Skeletal muscle satellite cell (primary cell): ENCODE measurements around the gene ACSL6. TPM values are rescaled to one million over a fixed set of nuclear protein-coding genes. Genes with fewer than 3 reads are reported as not detected.

Experiments used
- H3K27me3 ChIP-seq: 2 replicates; pipeline ENCODE4 v1.7.0; 2013; ENCODE audit warnings: low read length; ENCODE audit not compliant: control insufficient read depth, insufficient read depth
- H3K36me3 ChIP-seq: 2 replicates; pipeline ENCODE4 v1.7.0; 2013; ENCODE audit warnings: mild to moderate bottlenecking, control low read depth, low read length; ENCODE audit not compliant: insufficient read depth
- H3K4me1 ChIP-seq: 2 replicates; pipeline ENCODE4 v1.7.0; 2013; ENCODE audit warnings: low read length; ENCODE audit not compliant: control insufficient read depth, insufficient read depth
- H3K4me2 ChIP-seq: 2 replicates; pipeline ENCODE4 v1.7.0; 2013; ENCODE audit warnings: mild to moderate bottlenecking, low read length
- H3K4me3 ChIP-seq: 2 replicates; pipeline ENCODE4 v1.7.0; 2013; ENCODE audit warnings: low read length
- H3K9ac ChIP-seq: 2 replicates; pipeline ENCODE4 v1.7.0; 2013; ENCODE audit warnings: mild to moderate bottlenecking, low read depth, low read length, moderate library complexity
- H3K9me3 ChIP-seq: replicated peaks from 2 replicates; pipeline ENCODE4 v1.7.0; 2013; ENCODE audit warnings: mild to moderate bottlenecking, control low read depth, low read length
- total RNA-seq: library from RNA; depleted of rRNA; stranded (reverse); fragments of >200 nt; gene quantifications from 2 replicates; pipeline ENCODE4 v1.2.3, GENCODE V29; 2012; rRNA removed

The ACSL6 gene, protein sequence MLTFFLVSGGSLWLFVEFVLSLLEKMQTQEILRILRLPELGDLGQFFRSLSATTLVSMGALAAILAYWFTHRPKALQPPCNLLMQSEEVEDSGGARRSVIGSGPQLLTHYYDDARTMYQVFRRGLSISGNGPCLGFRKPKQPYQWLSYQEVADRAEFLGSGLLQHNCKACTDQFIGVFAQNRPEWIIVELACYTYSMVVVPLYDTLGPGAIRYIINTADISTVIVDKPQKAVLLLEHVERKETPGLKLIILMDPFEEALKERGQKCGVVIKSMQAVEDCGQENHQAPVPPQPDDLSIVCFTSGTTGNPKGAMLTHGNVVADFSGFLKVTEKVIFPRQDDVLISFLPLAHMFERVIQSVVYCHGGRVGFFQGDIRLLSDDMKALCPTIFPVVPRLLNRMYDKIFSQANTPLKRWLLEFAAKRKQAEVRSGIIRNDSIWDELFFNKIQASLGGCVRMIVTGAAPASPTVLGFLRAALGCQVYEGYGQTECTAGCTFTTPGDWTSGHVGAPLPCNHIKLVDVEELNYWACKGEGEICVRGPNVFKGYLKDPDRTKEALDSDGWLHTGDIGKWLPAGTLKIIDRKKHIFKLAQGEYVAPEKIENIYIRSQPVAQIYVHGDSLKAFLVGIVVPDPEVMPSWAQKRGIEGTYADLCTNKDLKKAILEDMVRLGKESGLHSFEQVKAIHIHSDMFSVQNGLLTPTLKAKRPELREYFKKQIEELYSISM
- not detected in 2 replicates for total RNA-seq

- Histone ChIP-seq H3K9ac (no peak within 1 kb of the TSS), H3K36me3 (no peaks in the 10 kb centered on the region), H3K27me3 (peaks cover 75% of the 10 kb centered on the region), H3K4me1 (no peaks in the 10 kb centered on the region), H3K4me3 (peak within 1 kb of the TSS; percentile 69), H3K4me2 (peak within 1 kb of the TSS; percentile 82), H3K9me3 (no peaks in the 10 kb centered on the region)
These were observed at the start of gene ACSL6 for GRCh38 chr5:132011622-132012343. Gene ACSL6 (minus strand): TSS chr5:132011658. CDS start chr5:132011553, 105 bp downstream.

DNA sequence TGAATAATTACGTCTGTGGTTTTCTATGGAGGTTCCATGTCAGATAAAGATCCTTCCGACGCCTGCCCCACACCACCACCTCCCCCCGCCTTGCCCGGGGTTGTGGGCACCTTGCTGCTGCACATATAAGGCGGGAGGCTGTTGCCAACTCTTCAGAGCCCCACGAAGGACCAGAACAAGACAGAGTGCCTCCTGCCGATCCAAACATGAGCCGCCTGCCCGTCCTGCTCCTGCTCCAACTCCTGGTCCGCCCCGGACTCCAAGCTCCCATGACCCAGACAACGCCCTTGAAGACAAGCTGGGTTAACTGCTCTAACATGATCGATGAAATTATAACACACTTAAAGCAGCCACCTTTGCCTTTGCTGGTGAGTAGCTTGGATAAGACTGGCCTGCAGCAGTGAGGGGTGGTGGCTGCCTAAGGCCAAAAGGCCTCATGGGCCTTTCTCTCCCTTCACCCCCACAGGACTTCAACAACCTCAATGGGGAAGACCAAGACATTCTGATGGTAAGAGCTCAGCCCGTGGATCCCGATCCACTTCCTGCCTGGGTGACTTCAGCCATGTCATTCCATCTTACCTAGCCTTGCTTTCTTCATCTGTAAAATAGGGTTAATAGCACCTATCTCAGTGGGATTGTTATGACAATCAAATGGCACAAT is 49.2 kb upstream of the ACSL6 start, which contains the start of gene IL3:
Gene IL3 (plus strand): TSS at position 155 of the 661 bp plus-strand sequence. CDS start 52 bp downstream, at position 207.
- Histone ChIP-seq H3K4me3 (no peak within 1 kb of the TSS), H3K36me3 (no peaks in the 10 kb centered on the region), H3K4me1 (peaks cover 4% of the 10 kb centered on the region), H3K9me3 (no peaks in the 10 kb centered on the region), H3K4me2 (no peak within 1 kb of the TSS), H3K27me3 (peaks cover 5% of the 10 kb centered on the region), H3K9ac (no peak within 1 kb of the TSS)

- H3K4me1 ChIP-seq, result peaks cover 2% of the 10 kb centered on the region
- H3K36me3 ChIP-seq, result no peaks in the 10 kb centered on the region
These were observed 48.4 kb upstream of the ACSL6 start for GRCh38 chr5:132059696-132060500.

GRCh38 chr5:132059043-132059695 is 47.7 kb upstream of the ACSL6 start:
- peaks cover 17% of the 10 kb centered on the region for H3K27me3 ChIP-seq
- H3K4me1 ChIP-seq, result no peaks in the 10 kb centered on the region
- no peaks in the 10 kb centered on the region for H3K36me3 ChIP-seq
- no peak overlapping the region for H3K9ac ChIP-seq
- no peak overlapping the region for H3K4me2 ChIP-seq
- no peak overlapping the region for H3K4me3 ChIP-seq
- no peaks in the 10 kb centered on the region for H3K9me3 ChIP-seq

More at GRCh38 chr5:132059696-132060500, 48.4 kb upstream of the ACSL6 start:
- H3K9me3 ChIP-seq, result no peaks in the 10 kb centered on the region
- no peak overlapping the region for H3K4me2 ChIP-seq
- no peak overlapping the region for H3K9ac ChIP-seq
- no peak overlapping the region for H3K4me3 ChIP-seq
- peaks cover 12% of the 10 kb centered on the region for H3K27me3 ChIP-seq

DNA sequence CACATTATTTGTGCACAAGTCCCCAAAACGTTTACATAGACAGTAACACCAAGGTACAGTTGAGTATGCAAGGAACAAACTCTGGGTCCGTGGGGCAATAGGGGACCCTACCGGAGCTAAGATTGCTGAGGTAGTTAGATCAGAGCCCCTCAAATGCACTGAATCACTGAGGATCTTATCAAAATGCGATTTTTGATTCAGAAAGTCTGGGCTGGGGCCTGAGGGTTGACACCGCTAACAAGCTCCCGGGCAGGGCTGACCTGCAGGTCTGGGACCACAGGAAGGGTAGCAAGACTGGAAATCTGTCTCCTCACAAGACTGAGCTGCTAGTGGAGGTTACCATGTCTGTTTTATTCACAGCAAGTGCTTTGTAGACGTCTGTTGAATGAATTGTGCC is 47.2 kb upstream of the ACSL6 start:
- Histone ChIP-seq H3K4me1 (no peaks in the 10 kb centered on the region), H3K9me3 (no peaks in the 10 kb centered on the region), H3K27me3 (peaks cover 21% of the 10 kb centered on the region), H3K4me3 (no peak overlapping the region), H3K9ac (no peak overlapping the region), H3K36me3 (no peaks in the 10 kb centered on the region), H3K4me2 (no peak overlapping the region)

GRCh38 chr5:132057498-132058255 is 46.2 kb upstream of the ACSL6 start:
- Histone ChIP-seq H3K4me3 (no peak overlapping the region), H3K9ac (no peak overlapping the region)

GRCh38 chr5:132056610-132057497 is 45.4 kb upstream of the ACSL6 start:
- no peak overlapping the region for H3K9ac ChIP-seq
- no peak overlapping the region for H3K4me2 ChIP-seq
- no peaks in the 10 kb centered on the region for H3K9me3 ChIP-seq
- no peaks in the 10 kb centered on the region for H3K36me3 ChIP-seq
- H3K4me1 ChIP-seq, result no peaks in the 10 kb centered on the region
- H3K27me3 ChIP-seq, result peaks cover 37% of the 10 kb centered on the region
- H3K4me3 ChIP-seq, result no peak overlapping the region

More at GRCh38 chr5:132057498-132058255, 46.2 kb upstream of the ACSL6 start:
- Histone ChIP-seq H3K4me2 (no peak overlapping the region), H3K27me3 (peaks cover 31% of the 10 kb centered on the region), H3K9me3 (no peaks in the 10 kb centered on the region), H3K36me3 (no peaks in the 10 kb centered on the region), H3K4me1 (no peaks in the 10 kb centered on the region)

DNA sequence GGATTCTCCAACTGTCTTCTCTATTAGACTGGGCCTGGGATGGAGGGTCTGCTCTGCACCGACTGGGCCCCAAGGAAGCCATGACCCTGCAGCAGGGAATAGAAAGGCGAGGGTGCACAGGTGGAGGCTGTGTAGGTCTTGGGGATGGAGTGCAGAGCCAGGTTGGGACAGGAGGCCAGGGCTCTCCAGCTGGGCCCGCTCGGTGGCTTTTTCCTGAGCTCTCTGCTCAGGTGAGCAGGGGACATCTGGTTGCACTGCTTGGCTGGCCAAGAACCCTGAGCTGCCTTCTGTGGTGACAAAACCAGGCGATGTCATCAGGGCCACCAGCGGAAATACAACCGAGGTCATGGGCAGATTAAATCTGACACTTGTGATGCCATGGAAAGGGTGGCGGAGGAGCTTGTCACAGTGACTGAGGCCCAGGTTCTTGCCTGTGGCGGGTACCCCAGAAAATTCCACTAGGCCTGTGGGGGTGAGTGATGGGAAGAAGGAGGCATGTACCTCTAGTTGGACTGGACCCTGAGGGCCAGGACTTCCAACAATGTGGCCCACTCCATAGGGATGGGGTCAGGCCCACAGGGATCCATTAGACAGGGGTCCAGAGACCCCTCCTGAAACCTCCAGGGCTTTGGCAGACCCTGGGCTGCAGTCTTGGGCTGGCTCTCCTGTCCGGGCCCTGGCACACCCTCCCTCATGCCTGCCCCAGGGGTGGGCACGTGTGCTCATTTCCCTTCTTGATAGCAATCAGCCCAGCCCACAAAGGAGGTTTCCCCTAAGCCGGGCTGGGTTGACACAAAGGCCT is 44.6 kb upstream of the ACSL6 start:
- Histone ChIP-seq H3K27me3 (peaks cover 44% of the 10 kb centered on the region), H3K9ac (no peak overlapping the region), H3K9me3 (no peaks in the 10 kb centered on the region), H3K4me1 (no peaks in the 10 kb centered on the region), H3K4me2 (no peak overlapping the region), H3K4me3 (no peak overlapping the region), H3K36me3 (no peaks in the 10 kb centered on the region)
